GM18858 (cell line): ENCODE measurements around the gene ITPR3.
"Not testable (repeated sequence)": the region's sequence is repeated elsewhere in the genome, so short reads cannot be mapped to it uniquely, and the experiment has no call there.

Experiments used
- ATAC-seq: cut with Tn5 transposase; IDR thresholded peaks from one replicate; pipeline ENCODE4 v1.9.1; 2021; ENCODE audit not compliant: unreplicated experiment

The ITPR3 gene

GRCh38 chr6:33590531-33591198 lies 30.5 kb upstream of the ITPR3 start:
- ATAC-seq = no peak

DNA sequence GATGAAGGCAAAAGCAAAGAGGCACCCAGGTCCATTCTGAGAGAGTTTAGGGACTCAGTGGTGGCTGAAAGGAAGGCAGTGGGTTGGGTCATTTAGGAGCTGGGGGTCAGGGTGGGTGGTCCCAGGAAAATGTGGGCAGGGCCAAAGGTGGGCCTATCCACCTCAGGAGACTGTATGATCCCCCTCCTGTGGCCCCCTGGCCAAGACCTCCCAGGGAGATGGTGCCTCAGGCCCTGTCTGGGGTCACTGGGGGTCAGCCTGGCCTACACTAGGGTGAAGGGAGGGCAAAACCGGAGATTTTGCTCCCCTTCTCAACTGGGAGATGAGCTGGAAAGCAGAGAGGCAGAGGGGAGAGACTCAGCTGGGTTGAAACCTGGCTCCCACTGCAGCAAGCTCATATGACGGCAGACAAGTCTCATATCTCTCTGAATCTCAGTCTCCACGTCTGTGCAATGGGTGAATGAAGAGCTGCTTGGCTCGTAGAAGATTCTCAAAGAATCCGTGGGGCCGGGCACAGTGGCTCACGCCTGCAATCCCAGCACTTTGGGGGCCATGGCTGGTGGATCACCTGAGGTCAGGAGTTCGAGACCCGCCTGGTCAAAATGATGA lies 29.6 kb upstream of the ITPR3 start:
- no peak for ATAC-seq

GRCh38 chr6:33592280-33592594 lies 28.9 kb upstream of the ITPR3 start:
- ATAC-seq = no peak

GRCh38 chr6:33592595-33593413 lies 28.3 kb upstream of the ITPR3 start:
- no peak for ATAC-seq

DNA sequence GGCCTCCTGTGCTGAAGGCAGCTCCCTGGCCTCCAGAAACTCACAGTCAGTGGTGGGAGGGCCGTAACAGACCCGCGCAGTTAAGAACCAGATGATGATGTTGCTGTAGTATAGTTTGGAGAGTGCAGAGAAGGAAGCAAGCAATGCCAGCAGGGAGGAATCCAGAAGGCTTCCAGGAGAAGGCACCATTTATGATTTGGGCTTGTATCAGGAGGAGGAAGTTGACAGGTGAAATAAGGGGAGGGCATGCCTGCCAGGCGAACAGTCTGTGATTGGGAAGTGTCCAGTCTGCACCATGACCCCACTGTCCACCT lies 27.8 kb upstream of the ITPR3 start:
- ATAC-seq = no peak

- ATAC-seq = no peak
Observed at GRCh38 chr6:33595001-33595846, 25.9 kb upstream of the ITPR3 start.

DNA sequence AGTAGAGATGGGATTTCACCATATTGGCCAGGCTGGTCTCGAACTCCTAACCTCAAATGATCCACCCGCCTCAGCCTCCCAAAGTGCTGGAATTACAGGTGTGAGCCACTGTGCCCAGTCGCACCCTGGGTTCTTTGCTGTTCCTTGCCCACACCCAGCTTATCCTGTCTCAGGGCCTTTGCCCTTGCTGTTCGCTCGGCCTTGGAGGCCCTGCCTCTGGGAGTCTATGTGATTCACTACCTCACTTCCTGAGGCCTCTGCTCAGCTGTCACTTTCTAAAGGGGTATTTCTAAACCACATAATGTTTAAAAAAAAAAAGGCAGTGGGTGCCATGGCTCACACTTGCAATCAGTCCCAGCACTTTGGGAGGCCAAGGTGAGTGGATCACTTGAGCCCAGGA lies 24.2 kb upstream of the ITPR3 start:
- ATAC-seq = not testable (repeated sequence)

- ATAC-seq = no peak
Observed at GRCh38 chr6:33597551-33598322, 23.4 kb upstream of the ITPR3 start.

GRCh38 chr6:33599413-33599938 lies 21.6 kb upstream of the ITPR3 start:
- no peak for ATAC-seq

DNA sequence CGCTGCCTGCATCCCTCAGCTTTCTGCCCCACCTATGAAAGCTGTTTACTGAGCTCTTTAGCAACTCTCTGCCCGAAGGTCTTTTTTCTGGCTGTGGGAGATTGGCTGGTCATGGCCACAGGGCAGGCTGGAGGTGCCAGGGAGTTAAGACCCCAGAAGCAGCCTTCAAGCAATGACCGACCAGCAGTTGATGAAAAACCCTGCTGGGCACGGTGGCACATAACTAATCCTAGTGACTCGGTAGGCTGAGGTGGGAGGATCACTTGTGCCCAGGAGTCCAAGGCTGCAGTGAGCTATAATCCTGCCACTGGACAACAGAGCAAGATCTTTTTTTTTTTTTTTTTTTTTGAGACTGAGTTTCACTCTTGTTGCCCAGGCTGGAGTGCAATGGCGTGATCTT lies 20.4 kb upstream of the ITPR3 start:
- no peak for ATAC-seq

DNA sequence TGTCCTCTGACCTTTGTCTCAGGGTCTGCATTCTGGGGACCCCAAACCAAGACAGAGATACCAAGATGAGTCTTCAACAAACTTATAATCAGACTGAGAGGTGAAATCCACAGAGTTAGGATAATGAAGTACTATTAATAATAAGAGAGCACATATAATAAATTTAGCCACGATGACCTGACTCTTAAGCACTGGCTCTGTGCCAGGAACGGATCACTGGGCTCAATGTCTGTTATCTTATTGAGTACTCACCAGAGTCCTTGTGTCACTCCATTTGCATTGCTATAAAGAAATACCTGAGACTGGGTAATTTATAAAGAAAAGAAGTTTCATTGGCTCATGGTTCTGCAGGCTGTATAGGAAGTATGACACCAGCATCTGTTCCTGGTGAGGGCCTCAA lies 18.9 kb upstream of the ITPR3 start:
- no peak for ATAC-seq

- no peak for ATAC-seq
Observed at GRCh38 chr6:33604941-33605854, 15.9 kb upstream of the ITPR3 start.

DNA sequence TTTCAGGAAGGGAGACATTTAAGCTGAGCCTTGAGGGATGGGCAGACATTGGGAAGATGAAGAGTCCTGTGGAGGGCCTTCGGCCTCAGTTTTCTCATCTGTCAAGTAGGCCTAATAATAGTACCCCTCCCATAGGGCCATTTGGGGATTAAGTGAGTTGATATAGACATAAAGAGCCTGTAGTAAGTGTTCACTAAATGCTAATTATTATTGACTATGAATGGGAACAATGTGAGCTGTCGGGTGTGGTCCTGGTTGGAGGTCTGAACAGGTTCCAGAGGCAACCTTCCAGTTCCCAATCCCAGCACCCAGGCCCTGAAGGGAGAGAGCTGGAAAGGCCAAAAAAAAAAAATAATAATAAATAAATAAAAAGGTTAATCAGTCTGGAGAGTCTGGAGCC lies 14.5 kb upstream of the ITPR3 start:
- ATAC-seq = no peak

- ATAC-seq = no peak
Observed at GRCh38 chr6:33607126-33607783, 13.9 kb upstream of the ITPR3 start.

DNA sequence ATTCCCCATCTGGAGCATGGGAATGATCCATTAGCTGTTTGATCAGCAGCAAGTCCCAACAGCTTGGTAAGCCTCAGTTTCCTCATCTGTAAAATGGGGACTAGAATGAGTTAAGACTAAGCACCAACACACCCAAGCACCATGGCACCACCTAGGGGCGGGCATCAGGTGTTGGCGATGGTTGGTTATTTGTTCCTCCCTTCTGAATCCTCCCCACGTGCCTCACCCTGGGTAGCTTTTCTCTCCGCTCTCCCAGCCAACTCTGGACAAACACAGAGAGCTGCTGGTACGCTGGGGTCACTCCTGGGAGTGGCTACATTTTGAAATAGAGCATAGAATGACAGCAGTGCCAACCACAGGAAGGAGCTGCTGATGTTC lies 13.3 kb upstream of the ITPR3 start:
- no peak for ATAC-seq

DNA sequence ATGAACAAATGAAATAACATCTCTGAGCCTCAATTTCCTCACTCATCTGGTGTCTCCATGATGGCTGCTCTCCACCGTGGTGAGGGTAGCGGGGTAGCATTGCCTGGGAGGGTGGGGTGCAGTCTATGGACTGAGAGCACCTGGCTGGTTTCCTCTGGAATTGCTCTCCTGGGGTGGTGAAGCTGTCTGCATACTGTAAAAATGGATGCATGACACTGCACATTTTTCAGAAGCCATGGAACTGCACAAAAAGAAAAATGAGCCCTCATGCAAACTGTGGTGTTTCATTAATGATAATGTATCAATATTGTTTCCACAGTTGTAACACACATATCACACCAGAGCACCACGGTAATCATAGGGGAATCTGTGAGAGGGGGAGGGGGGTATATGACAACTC lies 12.1 kb upstream of the ITPR3 start:
- no peak for ATAC-seq

- ATAC-seq = no peak
Observed at GRCh38 chr6:33609528-33609927, 11.6 kb upstream of the ITPR3 start.

DNA sequence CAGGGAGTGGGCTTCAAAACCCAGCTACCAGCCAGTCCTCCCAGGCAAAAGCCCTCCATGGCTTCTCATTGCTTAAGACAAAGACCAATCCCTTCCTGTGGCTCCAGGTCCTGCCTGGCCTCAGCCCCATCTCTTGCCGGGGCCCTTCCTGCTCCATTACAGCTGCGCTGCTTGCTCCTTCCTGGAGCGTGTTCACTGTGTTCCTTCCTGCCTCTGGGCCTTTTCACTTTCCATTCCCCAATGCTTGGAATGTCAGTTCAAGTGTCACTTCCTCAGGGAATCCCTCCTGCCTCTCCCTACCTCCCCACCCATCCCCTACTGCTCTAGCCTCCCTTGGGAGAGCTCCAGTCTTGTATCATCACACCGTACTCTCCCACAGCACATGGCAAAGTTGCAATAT lies 11.1 kb upstream of the ITPR3 start:
- no peak for ATAC-seq
